Stimulated activated CD8-positive, alpha-beta memory T cell treated with anti-CD3 and anti-CD28 coated beads, Interleukin-12 subunit alpha, Interleukin-12 subunit beta, amount 100 ng/mL, for 24 hours (primary cell): Measurements from ENCODE around the gene WDPCP.
"Not testable (repeated sequence)": the region's sequence is repeated elsewhere in the genome, so short reads cannot be mapped to it uniquely, and the experiment has no call there.

Source experiments
- DNase-seq: peaks from one replicate; pipeline ENCODE4 v3.0.0-alpha.2; 2020; ENCODE audit errors: extremely low read depth

Gene WDPCP

DNA sequence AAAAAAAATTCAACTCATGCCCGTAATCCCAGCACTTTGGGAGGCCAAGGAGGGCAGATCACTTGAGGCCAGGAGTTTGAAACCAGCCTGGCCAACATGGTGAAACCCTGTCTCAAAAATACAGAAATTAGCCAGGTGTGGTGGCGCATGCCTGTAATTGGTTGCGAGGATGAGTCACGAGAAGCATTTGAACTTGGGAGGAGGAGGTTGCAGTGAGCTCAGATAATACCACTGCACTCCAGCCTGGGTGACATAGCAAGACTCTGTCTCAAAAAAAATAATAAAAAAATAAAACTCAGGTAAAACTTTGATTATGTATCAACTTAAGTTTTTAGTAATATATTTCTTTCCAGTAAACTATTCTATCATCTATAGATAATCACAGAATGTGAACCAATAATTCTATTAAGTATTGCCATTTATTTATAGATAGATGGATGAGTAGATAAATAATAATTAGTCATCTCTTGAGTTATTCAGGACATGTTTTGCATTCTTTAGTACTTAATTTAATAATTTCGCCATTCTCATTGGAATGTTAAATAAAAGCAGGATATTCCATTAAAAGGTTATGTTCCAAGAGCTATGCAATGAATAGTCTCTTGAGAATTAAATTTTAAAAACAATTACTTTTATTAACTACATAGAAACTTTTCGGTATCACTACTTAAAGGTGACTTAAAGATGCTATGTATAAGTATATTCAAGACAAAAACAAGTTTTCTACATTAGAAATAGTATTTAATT, 48.7 kb downstream of the WDPCP start:
- DNase-seq: no peak

DNA sequence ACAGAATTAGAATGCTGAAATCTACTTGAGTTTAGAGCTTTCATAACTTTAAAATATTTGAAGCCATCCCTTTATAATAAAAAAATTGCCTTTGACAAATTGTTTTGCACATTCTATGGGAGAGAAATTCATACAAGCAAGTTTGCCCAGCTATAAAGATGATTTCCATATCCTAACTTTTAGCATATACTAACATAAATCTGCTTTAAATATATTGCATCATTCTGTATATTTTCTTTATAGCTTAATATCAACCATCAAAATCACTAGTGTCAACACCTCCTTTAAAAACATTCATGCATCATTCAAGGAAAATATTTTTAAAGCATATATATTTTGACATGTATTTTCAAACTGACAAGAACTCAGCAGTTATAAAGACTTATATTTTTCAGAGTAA, 49.9 kb downstream of the WDPCP start:
- no peak for DNase-seq

DNA sequence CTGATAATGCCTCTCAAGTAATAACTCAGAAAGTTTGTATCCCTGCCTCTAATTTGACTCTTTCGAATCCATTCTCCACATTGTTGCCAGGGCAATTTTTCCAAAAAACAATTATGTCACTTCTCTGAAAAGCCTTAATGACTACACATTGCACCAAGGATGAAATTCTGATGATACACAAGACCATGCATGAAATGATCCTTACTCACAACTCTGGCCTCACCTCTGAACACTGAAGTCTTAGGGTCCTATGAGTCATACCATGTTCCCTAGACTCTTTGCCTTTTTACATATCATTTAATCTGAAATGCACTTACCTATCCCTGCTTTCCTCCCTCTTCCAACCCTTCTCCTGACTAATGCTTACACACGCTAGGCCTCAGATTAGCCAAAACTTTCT, 51.0 kb downstream of the WDPCP start:
- DNase-seq: no peak

DNA sequence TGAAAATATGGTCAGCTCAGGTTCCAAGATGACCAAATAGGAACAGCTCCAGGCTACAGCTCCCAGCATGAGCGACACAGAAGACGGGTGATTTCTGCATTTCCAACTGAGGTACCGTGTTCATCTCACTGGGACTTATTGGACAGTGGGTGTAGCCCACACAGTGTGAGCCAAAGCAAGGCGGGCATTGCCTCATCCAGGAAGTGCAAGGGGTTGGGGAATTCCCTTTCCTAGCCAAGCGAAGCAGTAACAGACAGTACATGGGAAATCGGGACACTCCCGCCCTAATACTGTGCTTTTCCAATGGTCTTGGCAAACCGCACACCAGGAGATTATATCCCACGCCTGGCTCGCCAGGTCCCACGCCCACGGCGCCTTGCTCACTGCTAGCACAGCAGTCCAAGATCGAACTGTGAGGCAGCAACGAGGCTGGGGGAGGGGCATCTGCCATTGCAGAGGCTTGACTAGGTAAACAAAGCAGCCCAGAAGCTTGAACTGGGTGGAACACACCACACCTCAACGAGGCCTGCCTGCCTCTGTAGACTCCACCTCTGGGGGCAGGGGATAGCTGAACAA, 57.5 kb downstream of the WDPCP start:
- no peak for DNase-seq

DNA sequence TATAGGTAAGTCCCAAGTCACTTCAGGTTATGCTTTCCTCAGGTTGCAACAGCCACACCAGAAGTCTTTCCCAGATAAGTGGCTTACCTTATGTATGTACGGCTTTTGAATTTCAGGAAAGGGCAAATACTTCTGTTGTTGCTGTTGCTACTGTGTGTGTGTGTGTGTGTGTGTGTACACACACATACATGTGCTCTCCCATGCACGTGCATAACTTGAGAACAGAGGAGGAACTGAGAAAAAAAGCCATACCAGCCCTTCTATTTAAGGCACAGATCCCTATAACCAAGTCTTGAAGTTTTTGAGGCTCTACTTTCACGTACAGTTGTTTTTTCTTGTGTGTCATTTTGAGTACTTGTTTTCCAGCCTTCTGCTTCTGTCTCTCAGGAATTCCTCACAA, 62.4 kb downstream of the WDPCP start:
- no peak for DNase-seq

DNA sequence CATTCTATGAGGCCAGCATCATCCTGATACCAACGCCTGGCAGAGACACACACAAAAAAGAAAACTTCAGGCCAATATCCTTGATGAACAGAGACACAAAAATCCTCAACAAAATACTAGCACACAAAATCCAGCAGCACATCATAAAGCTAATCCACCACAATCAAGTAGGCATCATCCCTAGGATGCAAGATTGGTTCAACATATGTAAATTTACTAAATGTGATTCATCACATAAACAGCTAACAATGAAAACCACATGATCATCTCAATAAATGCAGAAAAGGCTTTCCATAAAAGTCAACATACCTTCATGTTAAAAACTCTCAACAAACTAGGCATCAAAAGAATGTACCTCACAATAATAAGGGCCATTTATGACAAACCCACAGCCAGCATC, 65.3 kb downstream of the WDPCP start:
- DNase-seq: no peak

DNA sequence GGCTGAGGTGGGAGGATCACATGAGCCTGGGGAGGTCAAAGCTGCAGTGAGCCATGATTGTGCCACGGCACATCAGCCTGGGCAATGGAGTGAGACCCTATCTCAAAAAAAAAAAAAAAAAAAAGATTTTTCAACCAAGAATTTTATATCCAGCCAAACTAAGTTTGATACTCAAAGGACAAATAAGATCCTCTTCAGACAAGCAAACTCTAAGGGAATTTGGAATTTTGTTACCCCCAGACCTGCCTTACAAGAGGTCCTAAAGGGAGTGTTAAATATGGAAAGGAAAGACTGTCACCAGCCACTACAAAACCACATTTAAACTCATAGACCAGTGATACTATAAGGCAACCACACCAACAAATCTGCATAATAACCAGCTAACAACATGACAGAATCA, 67.5 kb downstream of the WDPCP start:
- no peak for DNase-seq

DNA sequence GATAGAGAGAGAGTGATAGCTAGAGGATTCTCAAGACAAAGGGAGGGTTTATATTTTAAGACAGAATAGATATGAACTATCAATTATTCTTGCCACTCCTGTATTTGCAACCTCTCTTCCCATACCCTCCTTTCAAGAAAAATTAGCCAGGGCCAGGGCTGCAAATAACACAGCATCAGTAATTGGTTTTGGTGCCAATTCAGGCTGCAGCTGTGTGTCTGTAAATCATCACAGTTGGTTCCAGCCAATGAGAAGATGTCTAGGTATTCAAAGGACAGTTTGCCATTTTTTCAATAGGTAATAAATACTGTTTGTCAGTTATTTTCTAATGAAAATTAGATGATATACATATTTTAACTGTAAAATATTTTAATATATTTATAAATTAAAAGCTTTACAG, 73.5 kb downstream of the WDPCP start:
- DNase-seq: no peak

DNA sequence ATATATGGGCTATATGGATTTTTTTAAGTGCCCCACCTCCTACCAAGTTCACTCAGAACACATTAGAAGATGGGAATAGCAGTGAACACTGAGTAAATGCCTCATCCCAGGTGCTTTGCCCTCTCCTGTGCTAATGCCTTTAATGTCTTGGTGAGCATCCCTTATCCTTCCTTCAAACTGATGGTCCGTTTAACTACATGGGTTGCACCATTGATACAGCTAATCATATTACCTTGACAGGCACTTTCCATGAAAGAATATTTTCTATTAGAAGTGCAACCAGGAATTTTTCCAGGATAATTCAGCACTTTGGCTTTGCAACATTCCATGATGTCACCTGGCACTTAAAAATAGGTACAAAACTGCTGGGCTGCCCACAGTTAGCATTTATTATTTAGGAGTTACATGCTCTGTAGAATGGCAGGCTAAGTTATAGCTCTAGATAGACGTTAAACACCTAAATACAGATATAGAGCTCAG, 74.0 kb downstream of the WDPCP start:
- DNase-seq: no peak

DNA sequence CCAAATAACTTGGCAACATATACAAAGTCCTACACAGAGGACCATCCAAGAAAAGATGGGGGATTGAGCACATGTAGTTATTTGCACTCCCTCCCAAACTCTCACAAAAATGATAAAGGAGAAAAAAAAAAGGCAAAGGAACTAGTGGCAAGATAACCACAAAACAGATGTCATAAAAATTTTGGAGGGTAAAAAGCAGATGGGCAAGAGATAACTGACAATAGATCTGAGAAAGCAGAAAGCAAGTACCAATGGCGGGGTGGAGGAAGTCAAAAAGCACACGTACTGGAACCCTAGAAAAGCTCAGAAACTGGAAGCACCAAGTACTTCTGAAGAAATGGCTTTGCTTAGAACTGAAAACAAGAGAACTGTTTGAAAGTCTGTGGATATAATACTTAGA, 82.0 kb downstream of the WDPCP start:
- DNase-seq: no peak

DNA sequence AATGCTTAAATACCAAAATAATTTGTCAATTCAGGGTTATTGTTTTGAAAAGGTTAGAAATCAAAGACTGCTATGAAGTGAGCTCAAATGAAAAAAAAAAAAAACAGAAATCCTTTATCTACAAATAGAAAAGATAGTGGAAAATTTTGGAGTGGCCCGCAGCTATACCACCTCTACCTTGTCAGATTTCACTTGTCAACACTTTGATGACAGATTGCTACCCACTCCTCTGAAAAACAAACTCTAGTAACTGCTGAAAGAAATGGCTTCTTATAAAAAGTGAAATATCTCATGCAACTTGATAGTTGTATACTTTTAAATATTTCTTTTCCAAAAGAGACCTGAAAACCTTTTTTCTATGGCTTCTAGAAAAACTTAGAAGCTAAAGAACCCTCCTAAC, 84.5 kb downstream of the WDPCP start:
- DNase-seq: no peak

DNA sequence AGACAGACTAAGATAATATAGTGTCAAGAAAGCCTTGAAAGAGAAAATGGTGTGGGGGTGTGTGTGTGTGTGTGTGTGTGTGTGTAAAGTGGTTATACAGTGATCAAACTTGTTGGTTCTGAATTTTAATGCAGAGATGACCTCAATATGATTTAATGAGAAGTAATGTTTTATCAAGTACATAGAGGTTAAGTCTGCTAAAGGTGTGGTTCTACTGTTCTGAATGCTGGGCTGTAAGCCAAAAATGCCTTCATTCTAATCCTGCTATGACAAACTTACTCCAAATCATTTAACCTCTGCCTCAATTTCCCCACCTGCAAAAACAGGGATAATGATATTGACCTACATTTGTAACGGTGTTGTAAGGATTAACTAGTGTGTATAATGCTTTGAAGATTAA, 87.9 kb downstream of the WDPCP start:
- DNase-seq: no peak

DNA sequence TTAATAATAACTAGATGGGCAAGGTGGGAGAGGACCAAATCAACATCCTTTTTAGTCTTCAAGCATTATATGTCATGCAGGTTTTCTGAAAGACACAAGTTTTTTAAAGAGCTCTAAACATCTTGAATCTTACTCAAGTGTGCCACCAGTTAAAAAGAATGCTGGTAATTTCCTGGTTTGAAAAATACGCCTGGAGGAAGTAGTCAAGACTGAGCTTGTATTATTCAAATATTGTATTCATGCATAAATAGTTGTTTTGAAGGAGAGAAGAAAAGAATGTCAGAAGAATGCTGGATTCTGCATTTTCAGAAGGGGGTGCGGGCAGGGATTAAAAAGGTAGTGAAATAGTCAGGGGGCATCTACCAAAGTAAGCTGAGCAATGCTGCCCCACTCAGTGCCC, 90.7 kb downstream of the WDPCP start:
- DNase-seq: no peak

DNA sequence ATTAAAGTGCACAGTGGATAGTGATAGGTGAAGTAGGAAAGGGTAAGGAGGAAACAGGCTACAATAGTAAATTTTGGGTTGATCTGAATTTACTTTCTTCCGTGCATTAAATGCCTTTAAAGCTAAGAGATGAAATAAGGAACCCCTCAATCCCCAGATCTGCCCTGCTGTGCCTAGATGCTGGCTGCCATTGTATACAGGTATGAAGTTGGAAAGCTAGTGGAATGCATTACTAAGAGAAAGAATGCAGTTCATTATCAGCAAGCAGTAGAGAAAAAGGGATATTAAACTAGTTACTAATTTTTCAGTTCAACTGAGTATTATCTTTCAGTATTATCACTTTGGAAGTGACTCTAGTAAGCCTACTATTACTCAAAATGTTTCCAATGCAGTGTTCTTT, 93.3 kb downstream of the WDPCP start:
- no peak for DNase-seq

DNA sequence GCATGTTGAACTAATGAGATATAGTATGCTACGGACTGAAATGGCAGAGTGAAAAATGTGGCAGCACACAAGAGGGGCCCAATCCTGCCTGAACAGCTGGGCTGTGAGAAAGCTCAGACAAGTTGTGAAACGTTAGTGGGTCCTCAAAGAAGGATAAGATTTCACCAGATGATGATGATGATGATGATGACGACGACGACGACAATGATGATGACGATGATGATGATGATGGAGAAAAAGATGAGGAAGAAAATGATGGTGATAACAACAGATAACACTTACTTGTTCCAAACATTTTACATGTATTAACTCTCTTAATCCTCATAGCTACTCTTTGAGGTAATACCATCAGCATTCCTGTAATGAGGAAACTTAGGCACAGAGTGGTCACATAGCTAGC, 94.2 kb downstream of the WDPCP start:
- no peak for DNase-seq

DNA sequence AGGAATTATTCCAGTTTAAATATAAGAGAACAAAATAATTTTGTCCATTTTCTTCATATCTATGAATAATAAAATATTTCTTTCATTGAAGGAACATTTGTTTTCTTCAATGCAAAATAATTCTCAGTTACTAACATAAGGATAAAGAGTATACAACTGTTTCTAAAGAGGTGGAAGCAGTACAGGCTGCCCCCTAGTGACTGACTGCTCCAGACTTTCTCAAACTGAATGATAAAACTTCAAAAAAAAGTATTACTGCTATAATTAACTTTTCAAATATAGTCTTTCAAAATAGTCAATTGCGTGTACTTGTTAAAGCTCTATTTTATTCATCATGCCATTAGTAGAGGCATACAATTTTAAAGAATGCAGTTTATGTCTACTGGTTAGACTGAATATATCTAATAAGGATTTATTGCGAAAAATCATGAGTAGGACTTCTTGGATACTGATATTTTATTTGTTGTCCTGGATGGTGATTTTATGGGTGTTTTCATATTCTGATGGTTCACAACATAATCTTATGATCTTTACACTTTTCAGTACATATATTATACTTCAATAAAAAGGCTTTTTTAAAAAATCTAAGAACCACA, 100.1 kb downstream of the WDPCP start:
- no peak for DNase-seq

DNA sequence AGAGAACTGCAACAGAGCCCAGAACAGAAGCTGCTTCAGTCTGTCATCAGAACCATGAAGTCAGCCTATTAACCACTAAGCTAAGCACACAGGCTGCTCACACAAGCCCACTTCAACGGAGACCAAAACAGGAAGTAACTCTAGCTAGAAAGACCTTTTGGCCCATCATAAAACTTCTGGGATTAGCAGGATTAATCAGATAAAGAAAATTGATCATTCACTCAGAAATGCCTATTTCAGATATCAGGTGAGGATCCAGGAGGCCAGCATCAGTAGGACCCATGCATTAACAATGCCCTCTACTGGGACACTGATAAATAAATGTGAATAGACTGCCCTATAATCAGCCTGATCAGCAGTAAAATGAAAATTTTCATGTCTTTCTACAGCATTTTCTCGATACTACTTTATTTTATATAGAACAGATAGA, 101.4 kb downstream of the WDPCP start:
- DNase-seq: no peak

DNA sequence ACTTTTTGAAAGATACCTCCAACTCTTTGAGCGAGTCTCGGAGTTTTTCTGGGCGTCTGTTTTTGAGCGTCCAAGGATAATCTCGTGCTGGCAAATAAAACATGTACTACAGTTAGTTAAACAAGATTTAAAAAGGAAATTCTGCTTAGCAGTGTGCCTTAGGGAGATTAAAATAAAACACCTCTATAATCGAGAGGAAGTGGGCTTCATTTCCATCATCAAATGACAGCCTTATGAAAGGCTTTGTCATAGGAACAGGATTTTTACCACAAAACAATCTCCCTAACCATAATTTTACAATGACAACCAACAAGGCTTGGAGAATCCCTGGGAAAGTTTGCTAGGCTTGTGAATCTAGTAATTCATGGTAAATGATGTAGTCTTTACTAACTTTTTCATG, 103.4 kb downstream of the WDPCP start:
- no peak for DNase-seq

DNA sequence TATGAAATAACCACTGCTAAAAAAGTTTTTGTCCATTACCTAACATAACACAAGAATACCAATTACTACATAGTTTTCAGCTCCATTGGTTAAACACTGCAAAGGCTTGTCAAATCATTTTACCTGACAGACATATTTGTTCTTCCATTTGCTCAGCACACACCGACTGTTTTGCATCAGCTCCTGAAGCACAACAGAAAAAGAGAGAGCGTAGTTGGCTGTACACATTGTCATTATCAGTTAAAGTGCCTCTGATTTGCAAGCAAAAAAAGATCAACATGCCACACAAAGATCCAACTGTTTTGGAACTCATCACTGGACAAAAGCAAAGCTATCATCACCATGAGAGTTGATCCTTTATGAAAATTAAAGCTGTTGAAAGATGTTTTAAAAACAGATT, 103.8 kb downstream of the WDPCP start:
- DNase-seq: no peak

DNA sequence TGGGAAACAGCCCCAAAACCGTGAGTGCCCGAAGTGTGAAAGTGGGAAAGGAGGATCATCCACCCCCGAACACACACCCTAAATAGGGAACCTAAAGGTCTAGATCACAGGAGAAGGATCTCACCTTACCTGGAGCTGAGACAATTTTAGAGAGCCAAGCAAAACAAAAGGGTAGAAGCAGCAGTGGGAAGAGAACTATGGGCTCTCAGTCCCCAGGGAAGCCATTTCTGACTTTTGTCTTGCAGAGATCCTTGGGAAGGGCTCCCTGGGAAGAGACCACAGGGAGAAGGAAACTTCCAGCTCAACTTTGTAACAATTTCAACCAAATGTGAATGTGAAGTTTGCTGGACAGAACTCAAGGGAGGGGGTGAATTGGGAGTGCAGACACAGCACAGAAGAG, 110.6 kb downstream of the WDPCP start:
- DNase-seq: no peak

DNA sequence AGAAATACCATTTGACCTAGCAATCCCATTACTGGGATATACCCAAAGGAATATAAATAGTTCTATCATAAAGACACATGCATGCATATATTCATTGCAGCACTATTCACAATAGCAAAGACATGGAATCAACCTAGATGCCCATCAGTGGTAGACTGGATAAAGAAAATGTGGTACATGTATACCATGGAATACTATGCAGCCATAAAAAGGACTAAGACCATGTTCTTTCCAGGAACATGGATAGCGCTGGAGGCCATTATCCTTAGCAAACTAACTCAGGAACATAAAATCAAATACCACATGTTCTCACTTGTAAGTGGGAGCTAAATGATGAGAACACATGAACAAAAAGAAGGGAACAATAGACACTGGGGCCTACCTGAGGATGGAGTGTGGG, 119.0 kb downstream of the WDPCP start:
- not testable (repeated sequence) for DNase-seq

DNA sequence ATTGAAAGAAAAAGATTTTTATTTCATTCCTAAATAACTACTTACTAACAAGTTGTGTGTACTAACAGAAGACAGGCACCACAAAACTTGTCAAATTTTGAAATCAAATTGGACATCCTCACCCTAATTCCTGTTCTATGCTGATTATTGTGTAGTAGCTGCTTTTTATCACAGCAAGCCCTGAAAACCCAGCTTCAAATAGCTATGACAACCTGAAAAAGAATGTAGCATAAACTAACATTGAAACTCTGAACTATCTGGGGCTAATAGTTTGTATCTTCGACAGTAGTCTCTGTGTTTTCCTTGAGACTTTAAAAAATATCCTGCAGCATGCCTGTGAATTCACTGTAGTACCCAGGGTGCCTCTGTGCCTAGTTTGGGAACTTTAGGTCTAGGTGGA, 122.6 kb downstream of the WDPCP start:
- DNase-seq: no peak

DNA sequence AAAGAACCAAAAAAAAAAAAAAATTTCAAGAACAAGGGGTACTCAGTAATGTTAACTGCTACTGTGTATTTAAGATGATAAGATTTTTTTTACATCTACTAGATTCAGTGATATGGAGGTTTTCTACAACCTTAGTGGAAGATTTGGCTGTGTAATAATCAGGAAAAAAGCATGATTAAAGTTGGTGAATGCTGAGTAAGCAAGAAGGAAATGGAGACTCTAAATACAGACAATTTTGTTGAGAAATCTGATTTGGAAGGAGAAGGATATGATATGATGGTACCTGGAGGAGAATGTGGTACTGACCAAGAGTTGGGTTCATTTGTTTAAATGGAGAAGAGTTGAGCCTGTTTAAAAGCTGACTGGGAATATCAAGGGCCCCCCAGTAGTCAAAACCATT, 125.1 kb downstream of the WDPCP start:
- no peak for DNase-seq
